ENCODE data around the gene USP36.
"Not testable (repeated sequence)": the region's sequence is repeated elsewhere in the genome, so short reads cannot be mapped to it uniquely, and the experiment has no call there.

The USP36 gene

GRCh38 chr17:78791840-78792709 is 48.5 kb downstream of the USP36 start:
- no peak for DNase-seq (ENCODE audit: low spot score)

- DNase-seq (ENCODE audit: low spot score), result no peak
These were observed 50.1 kb downstream of the USP36 start for GRCh38 chr17:78790552-78790951.

GRCh38 chr17:78789663-78790181 is 50.9 kb downstream of the USP36 start:
- no peak for DNase-seq (ENCODE audit: low spot score)

GRCh38 chr17:78789149-78789662 is 51.4 kb downstream of the USP36 start:
- no peak for DNase-seq (ENCODE audit: low spot score)

GRCh38 chr17:78788451-78788850 is 52.2 kb downstream of the USP36 start:
- no peak for DNase-seq (ENCODE audit: low spot score)

- DNase-seq (ENCODE audit: low spot score), result no peak
These were observed 53.2 kb downstream of the USP36 start for GRCh38 chr17:78787444-78787843.

- no peak for DNase-seq (ENCODE audit: low spot score)
These were observed 55.0 kb downstream of the USP36 start for GRCh38 chr17:78785663-78786057.

GRCh38 chr17:78785011-78785662 is 55.5 kb downstream of the USP36 start:
- no peak for DNase-seq (ENCODE audit: low spot score)

GRCh38 chr17:78784352-78784751 is 56.3 kb downstream of the USP36 start:
- no peak for DNase-seq (ENCODE audit: low spot score)

- no peak for DNase-seq (ENCODE audit: low spot score)
These were observed 56.8 kb downstream of the USP36 start for GRCh38 chr17:78783711-78784324.

- DNase-seq (ENCODE audit: low spot score), result no peak
These were observed 58.7 kb downstream of the USP36 start, which contains the start of gene CYTH1 for GRCh38 chr17:78781893-78782304. Gene CYTH1 (minus strand): TSS chr17:78782273. CDS start chr17:78782223, 50 bp downstream.

- DNase-seq (ENCODE audit: low spot score), result no peak
These were observed 59.3 kb downstream of the USP36 start for GRCh38 chr17:78781104-78781892.

GRCh38 chr17:78780335-78780734 is 60.3 kb downstream of the USP36 start:
- no peak for DNase-seq (ENCODE audit: low spot score)

- no peak for DNase-seq (ENCODE audit: low spot score)
These were observed 60.8 kb downstream of the USP36 start for GRCh38 chr17:78779850-78780249.

GRCh38 chr17:78779286-78779651 is 61.3 kb downstream of the USP36 start:
- not testable (repeated sequence) for DNase-seq (ENCODE audit: low spot score)

GRCh38 chr17:78777881-78778280 is 62.7 kb downstream of the USP36 start:
- DNase-seq (ENCODE audit: low spot score), result no peak

- no peak for DNase-seq (ENCODE audit: low spot score)
These were observed 65.5 kb downstream of the USP36 start for GRCh38 chr17:78774956-78775571.

GRCh38 chr17:78774453-78774852 is 66.2 kb downstream of the USP36 start:
- no peak for DNase-seq (ENCODE audit: low spot score)

- DNase-seq (ENCODE audit: low spot score), result no peak
These were observed 68.7 kb downstream of the USP36 start for GRCh38 chr17:78771758-78772382.

GRCh38 chr17:78769196-78769773 is 71.3 kb downstream of the USP36 start:
- no peak for DNase-seq (ENCODE audit: low spot score)

All from COLO829 (cell line).